Measurements from ENCODE around the gene HLA-DQA1.

DNA sequence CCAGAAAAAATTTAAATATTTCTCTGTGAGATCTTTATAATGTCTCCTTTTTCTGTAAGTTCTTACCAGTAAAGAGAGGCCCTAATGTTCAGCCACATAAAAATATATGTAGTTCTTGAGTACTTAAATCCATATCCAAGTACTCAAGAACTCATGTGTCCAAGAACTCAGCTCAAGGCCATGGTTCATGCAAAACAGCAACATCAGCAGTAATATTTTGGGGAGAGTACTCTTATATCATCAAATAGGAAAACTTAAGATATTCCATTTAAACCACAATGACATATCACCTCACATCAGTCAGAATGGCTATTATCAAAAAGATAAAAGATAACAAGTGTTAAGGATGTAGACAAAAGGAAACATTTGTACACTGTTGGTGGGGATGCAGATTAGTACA lies 32.7 kb downstream of the HLA-DQA1 start:
- TF ChIP-seq, protein P1, sequence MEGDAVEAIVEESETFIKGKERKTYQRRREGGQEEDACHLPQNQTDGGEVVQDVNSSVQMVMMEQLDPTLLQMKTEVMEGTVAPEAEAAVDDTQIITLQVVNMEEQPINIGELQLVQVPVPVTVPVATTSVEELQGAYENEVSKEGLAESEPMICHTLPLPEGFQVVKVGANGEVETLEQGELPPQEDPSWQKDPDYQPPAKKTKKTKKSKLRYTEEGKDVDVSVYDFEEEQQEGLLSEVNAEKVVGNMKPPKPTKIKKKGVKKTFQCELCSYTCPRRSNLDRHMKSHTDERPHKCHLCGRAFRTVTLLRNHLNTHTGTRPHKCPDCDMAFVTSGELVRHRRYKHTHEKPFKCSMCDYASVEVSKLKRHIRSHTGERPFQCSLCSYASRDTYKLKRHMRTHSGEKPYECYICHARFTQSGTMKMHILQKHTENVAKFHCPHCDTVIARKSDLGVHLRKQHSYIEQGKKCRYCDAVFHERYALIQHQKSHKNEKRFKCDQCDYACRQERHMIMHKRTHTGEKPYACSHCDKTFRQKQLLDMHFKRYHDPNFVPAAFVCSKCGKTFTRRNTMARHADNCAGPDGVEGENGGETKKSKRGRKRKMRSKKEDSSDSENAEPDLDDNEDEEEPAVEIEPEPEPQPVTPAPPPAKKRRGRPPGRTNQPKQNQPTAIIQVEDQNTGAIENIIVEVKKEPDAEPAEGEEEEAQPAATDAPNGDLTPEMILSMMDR (IDR thresholded peaks at IDR 0.05 in 2 of 3, conservative IDR thresholded peaks at IDR 0.05 in 1 of 3; ENCODE audit: control insufficient read depth in 2 of 3, extremely low read depth in 1 of 3, insufficient read depth in 1 of 3, low read depth in 3 of 3, low read length in 3 of 3), result no peak
- TF ChIP-seq CEBPB (IDR thresholded peaks at IDR 0.05; ENCODE audit: borderline replicate concordance in 1 of 2, low read depth in 2 of 2, low read length in 2 of 2) (no peak), YBX1 (IDR thresholded peaks at IDR 0.05) (no peak), BRCA1 (IDR thresholded peaks at IDR 0.05; ENCODE audit: low read depth, low read length) (no peak), SREBF2 (IDR thresholded peaks at IDR 0.05; ENCODE audit: low read length) (no peak), MXI1 (IDR thresholded peaks at IDR 0.05; ENCODE audit: low read depth, low read length) (no peak), HDAC6 (IDR thresholded peaks at IDR 0.05; ENCODE audit: unreplicated experiment) (no peak), FOXK2 (IDR thresholded peaks at IDR 0.05) (no peak), NBN (IDR thresholded peaks at IDR 0.05) (no peak)
- TF ChIP-seq, protein P2, sequence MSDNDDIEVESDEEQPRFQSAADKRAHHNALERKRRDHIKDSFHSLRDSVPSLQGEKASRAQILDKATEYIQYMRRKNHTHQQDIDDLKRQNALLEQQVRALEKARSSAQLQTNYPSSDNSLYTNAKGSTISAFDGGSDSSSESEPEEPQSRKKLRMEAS (IDR thresholded peaks at IDR 0.05; ENCODE audit: low read depth, low read length), result no peak
- TF ChIP-seq, protein P3, sequence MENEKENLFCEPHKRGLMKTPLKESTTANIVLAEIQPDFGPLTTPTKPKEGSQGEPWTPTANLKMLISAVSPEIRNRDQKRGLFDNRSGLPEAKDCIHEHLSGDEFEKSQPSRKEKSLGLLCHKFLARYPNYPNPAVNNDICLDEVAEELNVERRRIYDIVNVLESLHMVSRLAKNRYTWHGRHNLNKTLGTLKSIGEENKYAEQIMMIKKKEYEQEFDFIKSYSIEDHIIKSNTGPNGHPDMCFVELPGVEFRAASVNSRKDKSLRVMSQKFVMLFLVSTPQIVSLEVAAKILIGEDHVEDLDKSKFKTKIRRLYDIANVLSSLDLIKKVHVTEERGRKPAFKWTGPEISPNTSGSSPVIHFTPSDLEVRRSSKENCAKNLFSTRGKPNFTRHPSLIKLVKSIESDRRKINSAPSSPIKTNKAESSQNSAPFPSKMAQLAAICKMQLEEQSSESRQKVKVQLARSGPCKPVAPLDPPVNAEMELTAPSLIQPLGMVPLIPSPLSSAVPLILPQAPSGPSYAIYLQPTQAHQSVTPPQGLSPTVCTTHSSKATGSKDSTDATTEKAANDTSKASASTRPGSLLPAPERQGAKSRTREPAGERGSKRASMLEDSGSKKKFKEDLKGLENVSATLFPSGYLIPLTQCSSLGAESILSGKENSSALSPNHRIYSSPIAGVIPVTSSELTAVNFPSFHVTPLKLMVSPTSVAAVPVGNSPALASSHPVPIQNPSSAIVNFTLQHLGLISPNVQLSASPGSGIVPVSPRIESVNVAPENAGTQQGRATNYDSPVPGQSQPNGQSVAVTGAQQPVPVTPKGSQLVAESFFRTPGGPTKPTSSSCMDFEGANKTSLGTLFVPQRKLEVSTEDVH (IDR thresholded peaks at IDR 0.05; ENCODE audit: low read depth, partially characterized antibody), result no peak
- TF ChIP-seq, protein P4, sequence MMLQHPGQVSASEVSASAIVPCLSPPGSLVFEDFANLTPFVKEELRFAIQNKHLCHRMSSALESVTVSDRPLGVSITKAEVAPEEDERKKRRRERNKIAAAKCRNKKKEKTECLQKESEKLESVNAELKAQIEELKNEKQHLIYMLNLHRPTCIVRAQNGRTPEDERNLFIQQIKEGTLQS (IDR thresholded peaks at IDR 0.05; ENCODE audit: borderline replicate concordance, extremely low read depth, low read depth, low read length), result no peak
- TF ChIP-seq, protein P5, sequence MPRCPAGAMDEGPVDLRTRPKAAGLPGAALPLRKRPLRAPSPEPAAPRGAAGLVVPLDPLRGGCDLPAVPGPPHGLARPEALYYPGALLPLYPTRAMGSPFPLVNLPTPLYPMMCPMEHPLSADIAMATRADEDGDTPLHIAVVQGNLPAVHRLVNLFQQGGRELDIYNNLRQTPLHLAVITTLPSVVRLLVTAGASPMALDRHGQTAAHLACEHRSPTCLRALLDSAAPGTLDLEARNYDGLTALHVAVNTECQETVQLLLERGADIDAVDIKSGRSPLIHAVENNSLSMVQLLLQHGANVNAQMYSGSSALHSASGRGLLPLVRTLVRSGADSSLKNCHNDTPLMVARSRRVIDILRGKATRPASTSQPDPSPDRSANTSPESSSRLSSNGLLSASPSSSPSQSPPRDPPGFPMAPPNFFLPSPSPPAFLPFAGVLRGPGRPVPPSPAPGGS (IDR thresholded peaks at IDR 0.05; ENCODE audit: borderline replicate concordance, insufficient read depth, low read depth, low read length, poor library complexity, severe bottlenecking), result no peak
- TF ChIP-seq, protein P6, sequence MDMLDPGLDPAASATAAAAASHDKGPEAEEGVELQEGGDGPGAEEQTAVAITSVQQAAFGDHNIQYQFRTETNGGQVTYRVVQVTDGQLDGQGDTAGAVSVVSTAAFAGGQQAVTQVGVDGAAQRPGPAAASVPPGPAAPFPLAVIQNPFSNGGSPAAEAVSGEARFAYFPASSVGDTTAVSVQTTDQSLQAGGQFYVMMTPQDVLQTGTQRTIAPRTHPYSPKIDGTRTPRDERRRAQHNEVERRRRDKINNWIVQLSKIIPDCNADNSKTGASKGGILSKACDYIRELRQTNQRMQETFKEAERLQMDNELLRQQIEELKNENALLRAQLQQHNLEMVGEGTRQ (IDR thresholded peaks at IDR 0.05; ENCODE audit: borderline replicate concordance, low read depth, low read length), result no peak
